Activated CD8-positive, alpha-beta memory T cell treated with anti-CD3 and anti-CD28 coated beads for 36 hours (primary cell): ENCODE data around the gene SLC38A9. TPM values are rescaled to one million over a fixed set of nuclear protein-coding genes. Genes with fewer than 3 reads are reported as not detected.
"Not testable (repeated sequence)": the region's sequence is repeated elsewhere in the genome, so short reads cannot be mapped to it uniquely, and the experiment has no call there.

Source experiments
- CTCF ChIA-PET: fragments of 350-600 bp; sonication (Branson Sonifier 250); formaldehyde crosslinking; loops from one replicate; lab custom pipeline; 2021; ENCODE audit warnings: antibody characterized with exemption; lab: Charles Lee
- POLR2A ChIA-PET: fragments of 350-600 bp; sonication (Branson Sonifier 250); formaldehyde crosslinking; loops from one replicate; lab custom pipeline; 2021; ENCODE audit warnings: antibody characterized with exemption; lab: Charles Lee
- total RNA-seq, 2 experiments: library from RNA; stranded (reverse); gene quantifications; one replicate each; pipeline ENCODE4 v1.2.3, GENCODE V29; 2021

Gene SLC38A9
- 10 to 100 TPM; 19.2 to 21.2 TPM for total RNA-seq

DNA sequence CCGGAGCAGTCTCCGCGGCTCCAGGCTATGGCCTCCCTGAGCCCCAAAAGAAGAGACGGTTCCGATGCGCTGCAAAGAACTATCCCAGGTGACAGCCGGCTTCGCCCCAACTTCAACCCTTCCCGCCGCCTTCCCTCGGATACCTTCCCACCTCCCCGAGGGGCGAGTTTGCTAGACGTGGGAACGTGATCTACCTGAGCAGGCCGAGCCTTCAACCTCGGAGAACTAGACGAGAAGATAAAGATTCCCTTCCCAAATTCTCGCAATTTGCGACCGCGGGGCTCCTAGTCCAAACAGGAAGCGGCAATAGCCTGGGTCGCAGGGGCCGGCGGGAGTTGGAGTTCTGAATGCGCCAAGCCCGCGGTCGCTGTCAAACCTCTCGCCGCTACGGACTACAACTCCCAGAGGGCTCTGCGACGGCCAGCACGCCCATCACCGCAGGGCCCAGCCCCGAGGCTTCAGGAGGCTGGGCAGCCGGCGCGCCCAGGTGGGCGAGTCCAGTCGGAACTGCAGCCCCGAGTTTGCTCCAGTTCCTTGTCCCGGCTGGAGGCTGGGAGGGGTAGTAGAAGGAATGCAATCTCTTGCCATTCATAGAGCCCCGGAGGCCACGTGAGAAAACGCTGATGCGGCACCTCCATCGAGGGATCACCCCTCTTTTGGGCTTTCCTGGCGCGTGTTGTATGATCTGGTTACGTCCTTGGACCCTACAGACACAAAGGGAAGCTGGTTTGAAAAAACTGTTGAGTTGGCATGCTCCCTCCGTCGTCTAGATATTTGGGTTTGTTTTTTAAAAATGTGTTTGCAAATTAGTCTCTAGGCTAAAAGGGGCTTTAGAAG, at the start of gene SLC38A9:
TSS of gene SLC38A9 (minus strand) at position 302 of the 837 bp plus-strand sequence. CDS start 14,366 bp downstream, outside the sequence.
- POLR2A ChIA-PET = interaction anchor here (0.6 kb wide), 1 partner anchor 121 kb away, joined by 3 read pairs; no protein-coding TSS in a partner anchor
- CTCF ChIA-PET = no interaction called here

GRCh38 chr5:55761721-55762120, 49.6 kb upstream of the SLC38A9 start:
- CTCF ChIA-PET, POLR2A ChIA-PET: not testable (repeated sequence)

GRCh38 chr5:55758714-55759113, 46.6 kb upstream of the SLC38A9 start:
- ChIA-PET POLR2A (no interaction called here), CTCF (no interaction called here)

- CTCF ChIA-PET = no interaction called here
- POLR2A ChIA-PET = no interaction called here
These were observed 46.1 kb upstream of the SLC38A9 start for GRCh38 chr5:55758231-55758630.

GRCh38 chr5:55750499-55750898, 38.4 kb upstream of the SLC38A9 start:
- CTCF ChIA-PET = no interaction called here
- POLR2A ChIA-PET = no interaction called here

DNA sequence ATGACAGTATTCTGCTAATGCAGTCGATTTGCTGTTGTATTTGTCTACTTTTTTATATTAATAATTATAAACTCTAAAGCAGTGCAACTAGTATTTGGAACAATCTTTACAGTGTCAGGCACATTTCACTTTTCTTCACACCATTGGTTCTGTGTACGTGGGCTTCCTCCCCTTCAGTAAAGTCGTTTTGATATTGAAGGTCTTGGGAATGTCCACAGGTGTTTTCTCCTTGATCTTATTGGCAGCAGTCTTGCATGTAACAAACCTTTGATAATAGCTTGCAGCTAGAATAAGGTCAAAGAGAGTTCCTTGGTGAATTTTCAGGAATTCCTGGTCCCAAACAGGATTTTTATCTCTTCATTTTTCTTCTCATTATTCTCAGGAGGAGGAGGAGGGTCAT, 37.9 kb upstream of the SLC38A9 start:
- POLR2A ChIA-PET = no interaction called here
- CTCF ChIA-PET = no interaction called here

GRCh38 chr5:55749387-55749786, 37.3 kb upstream of the SLC38A9 start:
- ChIA-PET POLR2A (no interaction called here), CTCF (no interaction called here)

- POLR2A ChIA-PET = no interaction called here
- CTCF ChIA-PET = no interaction called here
These were observed 35.7 kb upstream of the SLC38A9 start for GRCh38 chr5:55747778-55748318.

GRCh38 chr5:55742778-55743177, 30.7 kb upstream of the SLC38A9 start:
- POLR2A ChIA-PET = no interaction called here
- CTCF ChIA-PET = interaction anchor here (0.5 to 0.6 kb wide), 2 partner anchors 65 to 194 kb away, joined by 3 to 6 read pairs; no protein-coding TSS in a partner anchor

- ChIA-PET CTCF (no interaction called here), POLR2A (no interaction called here)
These were observed 25.7 kb upstream of the SLC38A9 start, which contains the start of gene DDX4 for GRCh38 chr5:55737793-55738192. DDX4 (plus strand) TSS chr5:55738061; CDS start chr5:55738964, 903 bp downstream.

DNA sequence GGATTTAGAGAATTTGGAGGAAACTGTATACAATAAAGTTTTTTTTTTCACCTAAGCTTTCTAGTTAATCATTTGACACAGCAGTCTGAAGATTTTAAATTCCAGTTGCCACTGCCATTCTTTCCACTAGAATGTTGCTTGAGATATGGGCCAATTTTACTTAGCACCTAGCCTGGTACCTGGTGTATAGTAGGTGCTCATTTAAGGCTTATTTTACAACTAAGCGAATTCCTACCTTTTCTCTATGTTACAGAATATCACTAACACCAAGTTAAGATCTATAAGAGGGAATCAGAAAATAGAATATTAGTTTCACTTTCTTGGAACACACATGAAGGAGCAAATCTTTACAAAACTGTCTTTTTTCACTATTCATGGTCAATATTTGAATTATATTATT, 22.5 kb upstream of the SLC38A9 start:
- ChIA-PET POLR2A (no interaction called here), CTCF (no interaction called here)

GRCh38 chr5:55732585-55732984, 20.5 kb upstream of the SLC38A9 start:
- POLR2A ChIA-PET = no interaction called here
- CTCF ChIA-PET = no interaction called here

GRCh38 chr5:55731848-55732247, 19.7 kb upstream of the SLC38A9 start:
- ChIA-PET CTCF (no interaction called here), POLR2A (no interaction called here)

- POLR2A ChIA-PET = no interaction called here
- CTCF ChIA-PET = interaction anchor here (1.0 kb wide), 1 partner anchor 215 kb away, joined by 6 read pairs; no protein-coding TSS in a partner anchor
These were observed 12.2 kb upstream of the SLC38A9 start for GRCh38 chr5:55724281-55724680.

DNA sequence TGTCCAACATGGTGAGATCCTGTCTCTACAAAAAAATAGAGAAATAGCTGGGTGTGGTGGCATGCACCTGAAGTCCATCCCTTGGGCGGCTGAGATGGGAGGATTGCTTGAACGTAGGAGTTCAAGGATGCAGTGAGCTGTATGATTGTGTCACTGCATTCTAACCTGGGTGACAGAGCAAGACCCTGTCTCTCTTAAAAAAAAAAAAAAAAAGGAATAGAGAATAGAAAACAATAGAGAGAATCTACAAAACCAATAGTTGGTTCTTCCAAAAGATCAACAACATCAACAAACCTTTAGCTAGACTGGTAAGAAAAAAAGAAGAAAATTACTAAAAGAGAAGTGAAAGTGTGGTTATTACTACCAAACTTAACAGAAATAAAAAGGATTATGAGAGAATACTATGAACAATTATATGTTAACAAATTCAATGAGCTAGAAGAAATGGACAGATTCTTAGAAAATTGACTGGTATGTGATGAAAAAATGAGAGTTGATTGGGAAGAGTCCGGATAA, 8.1 kb upstream of the SLC38A9 start:
- ChIA-PET POLR2A (no interaction called here), CTCF (no interaction called here)

DNA sequence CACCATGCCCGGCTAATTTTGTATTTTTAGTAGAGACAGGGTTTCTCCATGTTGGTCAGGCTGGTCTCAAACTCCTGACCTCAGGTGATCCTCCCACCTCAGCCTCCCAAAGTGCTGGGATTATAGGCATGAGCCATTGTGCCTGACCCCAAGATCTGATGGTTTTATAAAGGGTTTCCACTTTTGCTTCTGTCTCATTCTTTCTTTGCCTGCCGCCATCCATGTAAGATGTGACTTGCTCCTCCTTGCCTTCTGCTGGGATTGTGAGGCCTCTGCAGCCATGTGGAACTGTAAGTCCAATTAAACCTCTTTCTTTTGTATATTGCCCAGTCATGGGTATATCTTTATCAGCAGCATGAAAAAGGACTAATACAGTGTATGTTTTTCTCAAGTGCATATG, 6.9 kb upstream of the SLC38A9 start:
- CTCF ChIA-PET, POLR2A ChIA-PET: not testable (repeated sequence)

DNA sequence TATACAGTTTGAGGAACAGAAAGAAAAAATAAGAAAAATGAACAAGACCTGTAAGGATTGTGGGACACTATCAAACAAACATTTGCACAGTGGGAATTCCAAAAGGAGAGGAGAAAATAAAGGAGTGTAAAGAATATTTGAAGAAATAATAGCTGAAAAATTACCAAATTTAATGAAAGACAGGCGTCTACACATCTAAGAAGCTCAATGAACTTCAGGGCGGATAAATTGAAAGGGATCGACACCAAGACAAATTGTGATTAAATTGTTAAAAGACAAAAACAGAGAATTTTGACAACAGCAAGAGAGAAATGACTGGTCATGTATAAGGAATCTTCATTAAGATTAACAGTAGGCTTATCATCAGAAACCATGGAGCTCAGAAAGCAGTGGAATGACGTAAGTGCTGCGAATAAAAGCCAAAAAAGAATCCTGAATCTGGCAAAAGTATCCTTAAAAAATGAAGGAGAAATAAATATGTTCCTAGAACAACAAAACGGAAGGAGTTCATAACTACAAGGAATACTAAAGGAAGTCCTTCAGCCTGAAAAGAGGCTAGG, 3.5 kb upstream of the SLC38A9 start:
- POLR2A ChIA-PET = no interaction called here
- CTCF ChIA-PET = no interaction called here

GRCh38 chr5:55714749-55715148, 2.6 kb upstream of the SLC38A9 start:
- CTCF ChIA-PET = interaction anchor here (0.9 kb wide), 1 partner anchor 408 kb away, joined by 3 read pairs; no protein-coding TSS in a partner anchor
- POLR2A ChIA-PET = no interaction called here

DNA sequence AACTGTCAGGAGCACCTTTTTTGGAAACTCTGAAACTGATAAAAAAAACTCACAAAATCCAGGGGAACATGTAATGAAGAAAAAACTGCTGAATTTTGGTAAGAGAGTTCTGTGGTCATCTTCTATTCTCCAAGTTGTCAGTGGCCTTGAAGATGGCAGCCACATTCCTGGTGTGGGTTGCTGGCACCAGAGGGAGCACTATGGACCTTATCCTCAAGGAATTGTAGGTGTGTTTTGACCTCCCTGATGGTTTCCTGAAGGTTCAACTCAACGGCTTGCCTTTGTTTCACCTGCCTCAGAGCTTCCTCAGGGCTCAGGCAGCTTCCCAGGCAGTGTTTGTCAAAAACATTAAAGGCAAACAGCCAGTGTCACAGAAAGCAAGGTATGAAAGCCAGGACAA, 2.2 kb upstream of the SLC38A9 start:
- ChIA-PET CTCF (interaction anchor here (0.9 kb wide), 1 partner anchor 408 kb away, joined by 3 read pairs; no protein-coding TSS in a partner anchor), POLR2A (no interaction called here)

- ChIA-PET POLR2A (no interaction called here), CTCF (no interaction called here)
These were observed 1.7 kb upstream of the SLC38A9 start for GRCh38 chr5:55713871-55714270.
